Activated CD8-positive, alpha-beta memory T cell treated with anti-CD3 and anti-CD28 coated beads for 24 hours (primary cell): ENCODE measurements around the gene CERT1.
"Not testable (repeated sequence)": the region's sequence is repeated elsewhere in the genome, so short reads cannot be mapped to it uniquely, and the experiment has no call there.

ENCODE experiments used
- DNase-seq: peaks from one replicate; pipeline ENCODE4 v3.0.0-alpha.2; 2020

Gene CERT1

GRCh38 chr5:75511435-75512382, at the start of gene CERT1, which contains the start of gene POLK:
CERT1 (minus strand) TSS chr5:75511629; CDS start chr5:75511207, 422 bp downstream.
POLK (plus strand) TSS chr5:75511891.
- DNase-seq = peak; percentile 95

GRCh38 chr5:75560655-75561054, 49.2 kb upstream of the CERT1 start:
- not testable (repeated sequence) for DNase-seq

- DNase-seq = no peak
Measured at GRCh38 chr5:75558981-75559632, 47.7 kb upstream of the CERT1 start.

- no peak for DNase-seq
Measured at GRCh38 chr5:75558221-75558620, 46.8 kb upstream of the CERT1 start.

- no peak for DNase-seq
Measured at GRCh38 chr5:75553358-75553757, 41.9 kb upstream of the CERT1 start.

GRCh38 chr5:75552764-75553163, 41.3 kb upstream of the CERT1 start:
- DNase-seq = no peak

- DNase-seq = no peak
Measured at GRCh38 chr5:75551471-75551870, 40.0 kb upstream of the CERT1 start.

GRCh38 chr5:75550597-75550996, 39.2 kb upstream of the CERT1 start:
- no peak for DNase-seq

GRCh38 chr5:75547812-75548211, 36.4 kb upstream of the CERT1 start:
- DNase-seq = no peak

- no peak for DNase-seq
Measured at GRCh38 chr5:75546830-75547229, 35.4 kb upstream of the CERT1 start.

GRCh38 chr5:75545131-75545530, 33.7 kb upstream of the CERT1 start:
- DNase-seq = no peak

GRCh38 chr5:75538211-75538610, 26.8 kb upstream of the CERT1 start:
- no peak for DNase-seq

- DNase-seq = no peak
Measured at GRCh38 chr5:75536694-75537360, 25.4 kb upstream of the CERT1 start.

GRCh38 chr5:75536147-75536546, 24.7 kb upstream of the CERT1 start:
- DNase-seq = no peak

GRCh38 chr5:75534734-75535133, 23.3 kb upstream of the CERT1 start:
- no peak for DNase-seq

GRCh38 chr5:75533716-75534115, 22.3 kb upstream of the CERT1 start:
- DNase-seq = not testable (repeated sequence)

GRCh38 chr5:75532190-75532589, 20.8 kb upstream of the CERT1 start:
- DNase-seq = no peak

GRCh38 chr5:75529185-75529584, 17.8 kb upstream of the CERT1 start:
- no peak for DNase-seq

- no peak for DNase-seq
Measured at GRCh38 chr5:75526070-75526469, 14.6 kb upstream of the CERT1 start.

GRCh38 chr5:75525344-75525743, 13.9 kb upstream of the CERT1 start:
- DNase-seq = no peak

GRCh38 chr5:75524591-75524990, 13.2 kb upstream of the CERT1 start:
- no peak for DNase-seq

GRCh38 chr5:75524071-75524470, 12.6 kb upstream of the CERT1 start:
- no peak for DNase-seq

- DNase-seq = no peak
Measured at GRCh38 chr5:75523275-75523674, 11.8 kb upstream of the CERT1 start.

- no peak for DNase-seq
Measured at GRCh38 chr5:75522542-75522941, 11.1 kb upstream of the CERT1 start.
